NCI-H69 (cell line): ENCODE results near the gene KDM7A.

Experiments used
- DNase-seq: peaks from one replicate; lab custom pipeline; 2025; lab: John Stamatoyannopoulos, UW

KDM7A gene

GRCh38 chr7:140084972-140085371 is 91.8 kb downstream of the KDM7A start:
- peak; percentile 22 for DNase-seq

GRCh38 chr7:140084142-140084655 is 92.6 kb downstream of the KDM7A start:
- no peak for DNase-seq

GRCh38 chr7:140082770-140083169 is 94.0 kb downstream of the KDM7A start:
- no peak for DNase-seq

- DNase-seq = no peak
Measured at GRCh38 chr7:140081774-140082425, 94.9 kb downstream of the KDM7A start.

GRCh38 chr7:140080919-140081318 is 95.9 kb downstream of the KDM7A start:
- DNase-seq = no peak

GRCh38 chr7:140079121-140079536 is 97.7 kb downstream of the KDM7A start:
- peak; percentile 27 for DNase-seq

- DNase-seq = no peak
Measured at GRCh38 chr7:140078392-140078791, 98.4 kb downstream of the KDM7A start.

- no peak for DNase-seq
Measured at GRCh38 chr7:140074780-140075179, 102.0 kb downstream of the KDM7A start.

GRCh38 chr7:140070546-140070945 is 106.2 kb downstream of the KDM7A start:
- no peak for DNase-seq

- DNase-seq = no peak
Measured at GRCh38 chr7:140069298-140069949, 107.4 kb downstream of the KDM7A start.

GRCh38 chr7:140068033-140068432 is 108.8 kb downstream of the KDM7A start:
- DNase-seq = no peak

- DNase-seq = no peak
Measured at GRCh38 chr7:140067052-140067451, 109.7 kb downstream of the KDM7A start.

GRCh38 chr7:140062528-140063299 is 114.1 kb downstream of the KDM7A start, which contains the start of gene PARP12:
PARP12 (minus strand) TSS chr7:140062951; CDS start chr7:140062847, 104 bp downstream.
- DNase-seq = peak; percentile 87

GRCh38 chr7:140062118-140062527 is 114.7 kb downstream of the KDM7A start:
- peak; percentile 68 for DNase-seq

GRCh38 chr7:140061607-140061930 is 115.2 kb downstream of the KDM7A start:
- DNase-seq = peak; percentile 48

GRCh38 chr7:140060788-140061606 is 115.8 kb downstream of the KDM7A start:
- peak; percentile 33 for DNase-seq

- no peak for DNase-seq
Measured at GRCh38 chr7:140060243-140060630, 116.5 kb downstream of the KDM7A start.

GRCh38 chr7:140059273-140060242 is 117.2 kb downstream of the KDM7A start:
- DNase-seq = peak; percentile 52

GRCh38 chr7:140058517-140058916 is 118.3 kb downstream of the KDM7A start:
- DNase-seq = no peak

GRCh38 chr7:140057143-140057535 is 119.6 kb downstream of the KDM7A start:
- DNase-seq = no peak
